Endodermal cell (in vitro differentiated cells): ENCODE data around the gene KANSL3. TPM values are rescaled to one million over a fixed set of nuclear protein-coding genes. Genes with fewer than 3 reads are reported as not detected.
"Not testable (repeated sequence)": the region's sequence is repeated elsewhere in the genome, so short reads cannot be mapped to it uniquely, and the experiment has no call there.

Source experiments
- DNase-seq: peaks from one replicate; pipeline ENCODE4 v3.0.0-alpha.2; 2017
- H3K27ac ChIP-seq: 2 replicates; pipeline ENCODE4 v1.5.1; 2013; ENCODE audit warnings: mild to moderate bottlenecking, low read depth, low read length, moderate library complexity
- H3K27me3 ChIP-seq: 2 replicates; pipeline ENCODE4 v1.6.1; 2013; ENCODE audit warnings: mild to moderate bottlenecking, low read length, moderate library complexity; ENCODE audit not compliant: insufficient read depth, control insufficient read depth, poor library complexity, severe bottlenecking
- H3K36me3 ChIP-seq: 2 replicates; pipeline ENCODE4 v1.7.0; 2013; ENCODE audit warnings: mild to moderate bottlenecking, low read length, moderate library complexity; ENCODE audit not compliant: control insufficient read depth, insufficient read depth
- H3K4me1 ChIP-seq: one replicate; pipeline ENCODE4 v1.7.0; 2013; ENCODE audit warnings: low read length; ENCODE audit not compliant: control insufficient read depth, insufficient read depth
- H3K4me3 ChIP-seq: 2 replicates; pipeline ENCODE4 v1.5.1; 2013; ENCODE audit warnings: mild to moderate bottlenecking, low read length, moderate library complexity
- H3K9ac ChIP-seq: 2 replicates; pipeline ENCODE4 v1.6.1; 2013; ENCODE audit warnings: mild to moderate bottlenecking, low read length, moderate library complexity; ENCODE audit not compliant: poor library complexity, severe bottlenecking; ENCODE audit errors: extremely low read depth
- H3K9me3 ChIP-seq: 2 replicates; pipeline ENCODE4 v1.6.1; 2013; ENCODE audit warnings: mild to moderate bottlenecking, low read length, moderate library complexity; ENCODE audit not compliant: control insufficient read depth
- H3K27ac Mint-ChIP-seq: 2 replicates; pipeline ENCODE4 v1.8.0; 2020; ENCODE audit warnings: mixed read lengths
- H3K27me3 Mint-ChIP-seq: 2 replicates; pipeline ENCODE4 v1.8.0; 2021; ENCODE audit warnings: mild to moderate bottlenecking, mixed read lengths; ENCODE audit not compliant: insufficient read depth
- H3K36me3 Mint-ChIP-seq: 2 replicates; pipeline ENCODE4 v1.8.0; 2020; ENCODE audit warnings: low read depth, mixed read lengths
- H3K4me1 Mint-ChIP-seq: 2 replicates; pipeline ENCODE4 v1.8.0; 2020; ENCODE audit warnings: mixed read lengths
- H3K4me3 Mint-ChIP-seq: 2 replicates; pipeline ENCODE4 v1.8.0; 2020; ENCODE audit warnings: mild to moderate bottlenecking, moderate library complexity, mixed read lengths
- H3K9me3 Mint-ChIP-seq: 2 replicates; pipeline ENCODE4 v1.8.0; 2020; ENCODE audit warnings: mild to moderate bottlenecking, mixed read lengths
- WGBS, 2 experiments: methylation state at CpG; one replicate each; pipeline versions ENCODE4 v1.1.5 to v1.1.7; 2013; ENCODE audit warnings: missing lambda C conversion rate in 2 of 2, mixed read lengths in 1 of 2; ENCODE audit not compliant: insufficient coverage in 1 of 2, insufficient read length in 1 of 2; 5-methylcytosine and 5-hydroxymethylcytosine counted together
- total RNA-seq, 2 donors: library from RNA; stranded (reverse); fragmentation: NEBNext Ultra II Directional in 1 of 2; extraction: Animal tissue kit (Norgen Biotek cat#: 25700) in 1 of 2; gene quantifications; 2 replicates in 1 of 2; 3 replicates in 1 of 2; pipeline ENCODE4 v1.2.1, GENCODE V29; 2021
- TF ChIP-seq, protein P1 (sequence below): fragments of 200-600 bp; sonication (generic); conservative IDR thresholded peaks from 2 replicates; pipeline ENCODE4 v1.5.0; 2021; ENCODE audit warnings: antibody characterized with exemption, mild to moderate bottlenecking

KANSL3 gene
- total RNA-seq, 2 donors from 2014 or later: 34.8 to 42.3 TPM

- Histone ChIP-seq H3K27ac (no peak overlapping the region), H3K9ac (no peak overlapping the region), H3K9me3 (no peaks in the 10 kb centered on the region), H3K36me3 (no peaks in the 10 kb centered on the region), H3K4me1 (no peaks in the 10 kb centered on the region), H3K27me3 (no peaks in the 10 kb centered on the region), H3K4me3 (no peak overlapping the region)
- Mint-ChIP-seq H3K27ac (no peak overlapping the region), H3K9me3 (no peaks in the 10 kb centered on the region), H3K4me1 (peaks cover 6% of the 10 kb centered on the region), H3K27me3 (peaks cover 7% of the 10 kb centered on the region), H3K4me3 (no peak overlapping the region), H3K36me3 (no peaks in the 10 kb centered on the region)
- WGBS, 2 experiments: 90 to 96% methylated on average over 4 to 6 of the region's 6 CpGs
- TF ChIP-seq, protein P1, sequence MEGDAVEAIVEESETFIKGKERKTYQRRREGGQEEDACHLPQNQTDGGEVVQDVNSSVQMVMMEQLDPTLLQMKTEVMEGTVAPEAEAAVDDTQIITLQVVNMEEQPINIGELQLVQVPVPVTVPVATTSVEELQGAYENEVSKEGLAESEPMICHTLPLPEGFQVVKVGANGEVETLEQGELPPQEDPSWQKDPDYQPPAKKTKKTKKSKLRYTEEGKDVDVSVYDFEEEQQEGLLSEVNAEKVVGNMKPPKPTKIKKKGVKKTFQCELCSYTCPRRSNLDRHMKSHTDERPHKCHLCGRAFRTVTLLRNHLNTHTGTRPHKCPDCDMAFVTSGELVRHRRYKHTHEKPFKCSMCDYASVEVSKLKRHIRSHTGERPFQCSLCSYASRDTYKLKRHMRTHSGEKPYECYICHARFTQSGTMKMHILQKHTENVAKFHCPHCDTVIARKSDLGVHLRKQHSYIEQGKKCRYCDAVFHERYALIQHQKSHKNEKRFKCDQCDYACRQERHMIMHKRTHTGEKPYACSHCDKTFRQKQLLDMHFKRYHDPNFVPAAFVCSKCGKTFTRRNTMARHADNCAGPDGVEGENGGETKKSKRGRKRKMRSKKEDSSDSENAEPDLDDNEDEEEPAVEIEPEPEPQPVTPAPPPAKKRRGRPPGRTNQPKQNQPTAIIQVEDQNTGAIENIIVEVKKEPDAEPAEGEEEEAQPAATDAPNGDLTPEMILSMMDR: no peak
- no peak for DNase-seq
Observed at GRCh38 chr2:96558061-96558460, 80.1 kb downstream of the KANSL3 start.

- not testable (repeated sequence) for H3K36me3 Mint-ChIP-seq, H3K4me1 Mint-ChIP-seq, H3K36me3 ChIP-seq, H3K4me3 ChIP-seq, H3K27ac ChIP-seq, H3K27ac Mint-ChIP-seq, H3K9me3 Mint-ChIP-seq, H3K27me3 Mint-ChIP-seq, H3K27me3 ChIP-seq, H3K9me3 ChIP-seq, DNase-seq, H3K4me1 ChIP-seq, H3K4me3 Mint-ChIP-seq, H3K9ac ChIP-seq
- 93 to 100% methylated on average over 4 to 6 of the region's 6 CpGs for WGBS, 2 experiments
Observed at GRCh38 chr2:96557421-96557820, 80.7 kb downstream of the KANSL3 start.

- DNase-seq: no peak
- H3K27ac ChIP-seq: no peak overlapping the region
- Mint-ChIP-seq H3K27ac (peak overlapping the region; percentile 19), H3K4me1 (peaks cover 6% of the 10 kb centered on the region), H3K27me3 (peaks cover 5% of the 10 kb centered on the region), H3K9me3 (no peaks in the 10 kb centered on the region), H3K36me3 (no peaks in the 10 kb centered on the region), H3K4me3 (no peak overlapping the region)
- no peaks in the 10 kb centered on the region for H3K9me3 ChIP-seq
- H3K4me3 ChIP-seq: no peak overlapping the region
- no peaks in the 10 kb centered on the region for H3K36me3 ChIP-seq
- no peak overlapping the region for H3K9ac ChIP-seq
- H3K4me1 ChIP-seq: no peaks in the 10 kb centered on the region
- WGBS, 2 experiments: 87 to 92% methylated on average over 10 to 16 of the region's 16 CpGs
- no peaks in the 10 kb centered on the region for H3K27me3 ChIP-seq
- TF ChIP-seq, protein P1: no peak
Observed at GRCh38 chr2:96556441-96557330, 81.4 kb downstream of the KANSL3 start.
